HG02938 (cell line): Measurements from ENCODE around the gene ARHGAP26.
"Not testable (repeated sequence)": the region's sequence is repeated elsewhere in the genome, so short reads cannot be mapped to it uniquely, and the experiment has no call there.

ENCODE experiments used
- ATAC-seq: cut with Tn5 transposase; IDR thresholded peaks from one replicate; pipeline ENCODE4 v1.9.1; 2021; ENCODE audit warnings: mild to moderate bottlenecking, moderate library complexity; ENCODE audit not compliant: unreplicated experiment

ARHGAP26 gene

GRCh38 chr5:143190260-143190810 lies 420.2 kb downstream of the ARHGAP26 start:
- ATAC-seq, result no peak

- no peak for ATAC-seq
Measured at GRCh38 chr5:143191720-143192119, 421.5 kb downstream of the ARHGAP26 start.

DNA sequence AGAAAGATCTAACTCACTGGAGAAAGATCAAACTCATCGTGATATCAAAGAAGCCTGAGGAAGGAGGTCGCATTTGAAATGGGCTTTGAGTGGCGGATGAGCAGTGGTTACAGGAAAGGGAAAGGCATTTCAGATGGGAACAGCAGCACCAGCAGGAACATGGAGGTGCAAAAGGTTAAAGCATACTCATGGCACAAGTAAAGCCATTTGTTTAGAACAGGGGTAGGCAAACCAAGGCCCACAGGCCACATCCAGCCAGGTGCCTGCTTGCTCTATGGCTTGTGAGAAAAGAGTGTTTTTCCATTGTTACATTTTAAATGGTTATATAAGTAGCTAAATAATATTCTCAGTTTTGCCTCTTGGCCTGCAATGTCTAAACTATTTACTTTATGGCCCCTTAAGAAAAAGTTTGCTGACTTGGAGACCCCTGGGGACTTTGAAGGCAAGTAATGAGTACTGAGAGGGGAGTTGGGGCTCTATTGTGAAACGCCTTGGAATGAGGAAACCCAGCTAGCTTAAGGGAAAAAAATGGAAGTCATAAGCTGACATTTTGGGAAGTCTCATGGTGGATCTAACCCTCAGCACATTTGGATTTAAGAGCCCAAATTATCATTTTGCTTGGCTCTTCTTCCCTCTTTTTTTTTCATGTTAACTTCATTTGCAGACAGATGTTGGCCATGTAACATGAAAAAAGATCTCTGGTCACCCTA lies 422.2 kb downstream of the ARHGAP26 start:
- no peak for ATAC-seq

DNA sequence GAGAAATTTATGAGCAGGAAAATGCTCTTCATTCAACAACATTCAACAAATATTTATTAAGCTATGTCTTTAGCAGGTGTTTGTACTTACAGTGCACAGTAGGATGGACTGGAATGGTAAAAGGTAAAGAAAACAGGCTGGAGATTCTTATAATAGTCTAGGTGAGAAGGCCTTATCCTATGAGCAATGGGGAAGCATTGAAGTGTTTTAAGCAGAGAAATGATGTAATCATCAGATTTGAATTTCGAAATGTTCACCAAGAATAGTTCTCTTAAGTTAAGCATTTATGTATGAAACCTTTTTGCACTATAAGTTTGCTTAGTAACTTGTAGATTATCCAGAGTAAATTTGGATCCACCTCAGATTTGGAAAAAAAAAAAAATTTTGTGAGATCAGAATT lies 424.0 kb downstream of the ARHGAP26 start:
- no peak for ATAC-seq

GRCh38 chr5:143194713-143195112 lies 424.5 kb downstream of the ARHGAP26 start:
- no peak for ATAC-seq

- ATAC-seq, result no peak
Measured at GRCh38 chr5:143195491-143195890, 425.3 kb downstream of the ARHGAP26 start.

DNA sequence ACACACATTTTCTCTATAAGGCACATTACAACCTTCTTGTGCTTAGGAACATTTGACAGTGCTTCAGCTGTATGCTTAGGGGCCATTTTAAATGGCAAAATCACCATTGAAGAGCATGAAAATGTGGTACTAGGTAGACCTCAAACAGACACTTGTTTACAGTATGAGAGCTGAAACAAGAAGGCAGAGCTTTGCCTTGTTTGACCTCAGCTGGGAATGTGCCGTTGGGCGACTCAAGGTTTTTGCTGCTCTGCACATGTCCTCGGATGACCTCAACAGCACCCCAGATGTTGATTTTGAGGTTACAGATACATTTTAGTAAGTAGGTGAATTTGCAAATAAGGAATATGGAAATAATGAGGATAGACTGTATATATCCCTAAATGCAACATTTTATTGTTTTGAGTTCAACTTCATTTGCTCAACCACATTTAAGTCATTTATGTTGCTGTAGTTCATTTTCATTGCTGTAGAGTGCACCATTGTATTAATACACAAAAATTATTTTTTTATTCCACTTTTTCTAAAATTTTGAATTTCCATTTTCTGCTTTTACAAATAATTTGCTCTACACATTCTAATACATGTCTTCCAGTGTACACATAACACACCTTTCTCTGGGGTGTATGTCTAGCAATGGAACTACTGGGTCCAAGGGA lies 426.6 kb downstream of the ARHGAP26 start:
- no peak for ATAC-seq

DNA sequence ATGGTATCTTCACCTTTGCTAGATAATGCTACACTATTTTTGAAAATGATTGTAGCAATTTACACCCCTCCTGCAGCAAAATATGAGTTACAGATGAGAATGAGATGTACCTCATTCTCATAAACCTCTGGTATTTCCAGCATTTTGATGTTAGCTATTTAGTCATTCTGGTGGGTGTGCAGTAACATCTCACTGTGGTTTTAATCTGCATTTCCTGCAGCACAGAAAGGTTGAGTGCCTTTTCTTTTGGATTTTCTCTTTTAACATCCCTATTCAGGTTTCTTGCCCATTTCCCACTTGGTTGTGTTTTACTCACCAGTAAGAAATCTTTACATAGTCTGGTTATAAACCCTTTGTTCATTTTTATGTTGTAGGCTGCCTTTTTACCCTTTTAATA lies 427.1 kb downstream of the ARHGAP26 start:
- ATAC-seq, result no peak

GRCh38 chr5:143198332-143198731 lies 428.2 kb downstream of the ARHGAP26 start:
- no peak for ATAC-seq

GRCh38 chr5:143199161-143199560 lies 429.0 kb downstream of the ARHGAP26 start:
- no peak for ATAC-seq

- ATAC-seq, result no peak
Measured at GRCh38 chr5:143199843-143200242, 429.7 kb downstream of the ARHGAP26 start.

- ATAC-seq, result no peak
Measured at GRCh38 chr5:143200781-143201398, 430.7 kb downstream of the ARHGAP26 start.

GRCh38 chr5:143201589-143201988 lies 431.4 kb downstream of the ARHGAP26 start:
- ATAC-seq, result no peak

GRCh38 chr5:143203301-143203956 lies 433.3 kb downstream of the ARHGAP26 start:
- not testable (repeated sequence) for ATAC-seq

DNA sequence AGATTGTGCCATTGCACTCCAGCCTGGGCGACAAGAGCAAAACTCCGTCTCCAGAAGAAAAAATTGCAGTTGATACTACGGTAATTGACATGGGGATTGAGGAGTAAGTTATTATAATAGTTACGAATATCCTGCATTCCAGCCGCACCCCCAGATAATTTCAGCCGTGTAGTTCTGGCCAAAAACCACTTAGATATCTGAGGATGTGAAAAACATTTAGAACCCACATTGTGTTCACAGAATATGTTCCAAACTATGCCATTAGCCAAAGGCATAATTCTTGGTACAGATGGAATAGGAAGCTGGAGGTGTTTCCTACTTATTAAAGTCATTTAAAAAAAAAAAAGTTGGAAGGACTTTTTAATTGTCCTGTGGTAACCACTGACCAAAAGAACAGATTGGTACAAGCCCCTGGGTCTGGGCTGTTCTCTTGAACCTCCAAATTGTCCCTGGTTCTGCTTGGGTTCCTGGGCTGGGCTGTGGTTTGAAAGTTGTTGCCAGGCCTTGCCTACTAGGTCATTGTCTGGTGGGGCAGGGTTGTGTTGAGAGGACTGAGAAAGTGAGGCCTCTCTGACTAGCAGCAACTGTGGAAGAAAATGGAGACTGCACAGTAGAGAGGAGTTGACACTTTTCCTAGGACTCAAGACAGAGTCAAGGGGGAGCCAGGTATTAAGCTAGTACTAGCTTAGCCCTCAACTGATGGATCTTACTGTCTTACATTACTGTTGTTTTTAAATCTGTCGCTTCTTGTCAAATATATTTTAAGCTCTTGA lies 434.5 kb downstream of the ARHGAP26 start:
- ATAC-seq, result no peak

DNA sequence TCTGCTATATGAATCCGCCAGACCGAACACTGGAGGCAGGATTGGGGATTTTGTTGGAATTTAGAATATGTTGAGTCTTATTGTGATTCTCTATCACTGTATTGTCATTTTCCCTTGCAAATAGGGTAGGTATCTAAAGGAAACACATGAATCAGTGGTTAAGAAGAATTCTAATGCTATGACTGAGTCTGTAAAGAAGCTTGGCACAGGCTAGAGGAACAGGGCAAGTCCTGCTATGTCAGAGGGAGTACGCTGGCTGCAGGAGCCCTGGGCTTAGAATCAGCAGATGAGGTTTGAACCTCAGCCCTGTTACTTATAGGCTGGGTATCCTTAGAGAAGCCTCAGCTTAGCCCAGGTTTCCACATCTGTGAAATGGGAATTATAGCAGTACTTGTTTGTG lies 435.2 kb downstream of the ARHGAP26 start:
- no peak for ATAC-seq

GRCh38 chr5:143205883-143206195 lies 435.7 kb downstream of the ARHGAP26 start:
- no peak for ATAC-seq

GRCh38 chr5:143206196-143207053 lies 436.2 kb downstream of the ARHGAP26 start:
- no peak for ATAC-seq

- no peak for ATAC-seq
Measured at GRCh38 chr5:143207058-143207457, 436.9 kb downstream of the ARHGAP26 start.
